ENCODE results near the gene SPTA1.

Gene SPTA1

DNA sequence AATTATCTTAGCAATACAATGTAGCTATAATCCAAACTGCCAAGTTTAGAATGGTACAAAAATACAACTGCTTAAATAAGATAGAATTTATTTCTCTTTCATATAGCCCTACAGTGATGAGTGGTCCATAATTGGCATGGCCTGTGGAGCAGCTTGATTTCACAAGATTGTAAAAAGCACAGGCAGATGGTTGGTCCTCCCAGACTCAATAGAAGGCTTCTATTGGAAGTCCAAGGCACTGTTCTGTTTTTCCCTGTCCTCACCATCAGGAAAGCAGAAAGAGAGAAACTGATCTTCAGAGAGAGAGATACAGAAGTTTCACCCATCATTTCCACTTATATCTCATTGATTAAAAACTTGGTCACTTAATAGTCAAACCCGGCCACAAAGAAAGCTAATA lies 114.3 kb downstream of the SPTA1 start:
- DNase-seq (ENCODE audit: low read depth): no peak
- in situ Hi-C loops (cut with HindIII; ENCODE audit: low sequenced_read_pairs): no loop called here
- H3K4me3 ChIP-seq (ENCODE audit: low read depth, low read length): no peak overlapping the region
- no peak for TF ChIP-seq CTCF (IDR thresholded peaks at IDR 0.05; ENCODE audit: low read depth, low read length, missing control alignments)

DNA sequence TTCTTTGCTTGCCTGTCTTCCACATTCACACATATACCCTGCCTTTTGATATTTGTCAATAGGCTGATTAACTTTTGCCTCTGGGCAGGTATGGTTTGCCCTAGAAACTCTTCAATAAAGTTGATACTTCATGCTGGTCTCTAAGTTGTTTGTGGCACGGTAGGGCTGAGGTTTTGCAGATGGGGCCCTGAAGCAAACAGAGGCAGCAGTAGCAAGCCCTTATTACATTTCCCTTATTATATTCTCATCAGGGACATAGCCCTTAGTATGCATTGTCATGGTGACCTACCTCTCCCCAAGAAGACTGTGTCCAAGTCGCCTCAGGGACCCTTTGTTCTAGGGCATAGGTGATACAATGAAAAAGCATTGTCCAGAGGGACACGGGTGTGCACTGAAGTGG lies 116.0 kb downstream of the SPTA1 start, which contains the start of gene OR6P1:
TSS of gene OR6P1 (minus strand) at position 101 of the 400 bp plus-strand sequence. CDS start 6,976 bp downstream, outside the sequence.
- DNase-seq (ENCODE audit: low read depth): no peak
- TF ChIP-seq CTCF (IDR thresholded peaks at IDR 0.05; ENCODE audit: low read depth, low read length, missing control alignments): no peak
- H3K4me3 ChIP-seq (ENCODE audit: low read depth, low read length): no peak within 1 kb of the TSS
- in situ Hi-C loops (cut with HindIII; ENCODE audit: low sequenced_read_pairs): no loop called here

GRCh38 chr1:158564608-158565007 lies 121.9 kb downstream of the SPTA1 start:
- in situ Hi-C loops (cut with HindIII; ENCODE audit: low sequenced_read_pairs): no loop called here
- H3K4me3 ChIP-seq (ENCODE audit: low read depth, low read length): no peak overlapping the region
- no peak for TF ChIP-seq CTCF (IDR thresholded peaks at IDR 0.05; ENCODE audit: low read depth, low read length, missing control alignments)
- no peak for DNase-seq (ENCODE audit: low read depth)

DNA sequence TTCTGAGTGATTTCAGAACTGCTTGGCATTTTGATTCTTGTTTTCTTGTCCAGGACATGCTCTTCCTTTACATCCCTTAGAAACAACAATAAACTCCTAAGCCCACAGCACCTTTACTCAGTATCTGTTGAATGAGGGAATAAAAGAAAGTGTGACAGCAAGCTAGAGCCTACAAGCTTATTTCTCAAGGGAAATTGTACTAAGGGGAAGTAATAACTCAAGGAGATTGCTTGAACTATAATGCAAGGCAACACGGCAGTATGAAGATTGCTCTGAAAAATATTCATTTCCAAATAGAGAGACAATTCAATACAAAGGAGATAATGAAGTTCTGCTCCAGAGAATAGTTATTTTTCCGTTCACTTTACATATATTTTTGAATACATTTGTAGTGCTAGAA lies 122.7 kb downstream of the SPTA1 start:
- no peak for DNase-seq (ENCODE audit: low read depth)
- TF ChIP-seq CTCF (IDR thresholded peaks at IDR 0.05; ENCODE audit: low read depth, low read length, missing control alignments): no peak
- H3K4me3 ChIP-seq (ENCODE audit: low read depth, low read length): no peak overlapping the region
- in situ Hi-C loops (cut with HindIII; ENCODE audit: low sequenced_read_pairs): no loop called here
